DOHH2 (cell line): ENCODE measurements around the gene CNTNAP5.

Experiments used
- H3F3A ChIP-seq: fragments of 200-600 bp; sonication (generic), shearing (Covaris generic); 2 replicates; pipeline ENCODE4 v1.6.0; 2016; ENCODE audit warnings: antibody characterized with exemption, mild to moderate bottlenecking; ENCODE audit not compliant: control insufficient read depth, insufficient read depth
- H3K27ac ChIP-seq: fragments of 200-600 bp; sonication (generic); 2 replicates; pipeline ENCODE4 v1.5.1; 2014; ENCODE audit warnings: low read depth, mild to moderate bottlenecking, low read length, moderate library complexity
- H3K27me3 ChIP-seq: fragments of 200-600 bp; sonication (generic); 2 replicates; pipeline ENCODE4 v1.6.1; 2014; ENCODE audit warnings: mild to moderate bottlenecking, low read length, mixed read lengths; ENCODE audit not compliant: control insufficient read depth
- H3K36me3 ChIP-seq: fragments of 200-600 bp; sonication (generic); 2 replicates; pipeline ENCODE4 v1.6.1; 2014; ENCODE audit warnings: mild to moderate bottlenecking, low read length, moderate library complexity, mixed read lengths; ENCODE audit not compliant: control insufficient read depth
- H3K4me1 ChIP-seq: fragments of 200-600 bp; sonication (generic); 2 replicates; pipeline ENCODE4 v1.6.1; 2014; ENCODE audit warnings: mild to moderate bottlenecking, low read length, mixed read lengths; ENCODE audit not compliant: control insufficient read depth
- H3K4me2 ChIP-seq: fragments of 200-600 bp; sonication (generic); 2 replicates; pipeline ENCODE4 v1.6.0; 2014; ENCODE audit warnings: mild to moderate bottlenecking, low read length, moderate library complexity
- H3K4me3 ChIP-seq: fragments of 200-600 bp; sonication (generic); 2 replicates; pipeline ENCODE4 v1.5.1; 2014; ENCODE audit warnings: mild to moderate bottlenecking, low read length, mixed read lengths
- H3K79me2 ChIP-seq: fragments of 200-600 bp; sonication (generic); 2 replicates; pipeline ENCODE4 v1.6.1; 2014; ENCODE audit warnings: mild to moderate bottlenecking, low read length, mixed read lengths; ENCODE audit not compliant: control insufficient read depth
- H3K9me2 ChIP-seq: fragments of 200-600 bp; sonication (generic); replicated peaks from 2 replicates; pipeline ENCODE4 v1.6.1; 2014; ENCODE audit warnings: mild to moderate bottlenecking, low read length, mixed read lengths; ENCODE audit not compliant: control insufficient read depth
- H3K9me3 ChIP-seq: fragments of 200-600 bp; sonication (generic); 2 replicates; pipeline ENCODE4 v1.6.1; 2014; ENCODE audit warnings: antibody characterized with exemption, low read length, mixed read lengths; ENCODE audit not compliant: control insufficient read depth, insufficient read depth
- H4K20me1 ChIP-seq: fragments of 200-600 bp; sonication (generic); 2 replicates; pipeline ENCODE4 v1.6.0; 2014; ENCODE audit warnings: low read depth, mild to moderate bottlenecking, antibody characterized with exemption, low read length, moderate library complexity; ENCODE audit not compliant: control insufficient read depth, insufficient read depth
- CTCF ChIP-seq: fragments of 200-600 bp; sonication (generic); IDR thresholded peaks from one replicate; pipeline ENCODE4 v1.5.1; 2014; ENCODE audit warnings: antibody characterized with exemption, mild to moderate bottlenecking, low read depth, low read length; ENCODE audit not compliant: poor library complexity, severe bottlenecking
- EZH2phosphoT487 ChIP-seq: fragments of 200-600 bp; sonication (generic); IDR thresholded peaks from 2 replicates; pipeline ENCODE4 v1.6.1; 2017; ENCODE audit warnings: borderline replicate concordance, mild to moderate bottlenecking, antibody characterized with exemption, low read length, moderate library complexity, mixed read lengths

Gene CNTNAP5

GRCh38 chr2:124424074-124424473 lies 399.0 kb downstream of the CNTNAP5 start:
- Histone ChIP-seq H3K9me3 (no peaks in the 10 kb centered on the region), H3F3A (no peaks in the 10 kb centered on the region), H4K20me1 (no peaks in the 10 kb centered on the region), H3K4me2 (no peak overlapping the region), H3K27me3 (no peaks in the 10 kb centered on the region), H3K4me3 (no peak overlapping the region), H3K36me3 (no peaks in the 10 kb centered on the region), H3K79me2 (no peaks in the 10 kb centered on the region), H3K27ac (no peak overlapping the region), H3K4me1 (no peaks in the 10 kb centered on the region), H3K9me2 (no peaks in the 10 kb centered on the region)
- no peak for TF ChIP-seq CTCF
- TF ChIP-seq EZH2phosphoT487: no peak

- H3K36me3 ChIP-seq: no peaks in the 10 kb centered on the region
- H3K27ac ChIP-seq: no peak overlapping the region
- H3K4me3 ChIP-seq: no peak overlapping the region
- no peaks in the 10 kb centered on the region for H3K27me3 ChIP-seq
- TF ChIP-seq EZH2phosphoT487: no peak
- no peak for TF ChIP-seq CTCF
- H3K9me3 ChIP-seq: no peaks in the 10 kb centered on the region
- H3K9me2 ChIP-seq: no peaks in the 10 kb centered on the region
- no peak overlapping the region for H3K4me2 ChIP-seq
- H3K79me2 ChIP-seq: no peaks in the 10 kb centered on the region
- no peaks in the 10 kb centered on the region for H4K20me1 ChIP-seq
- no peaks in the 10 kb centered on the region for H3F3A ChIP-seq
- no peaks in the 10 kb centered on the region for H3K4me1 ChIP-seq
Observed at GRCh38 chr2:124426122-124426521, 401.0 kb downstream of the CNTNAP5 start.

- no peaks in the 10 kb centered on the region for H3K9me3 ChIP-seq
- H3K9me2 ChIP-seq: no peaks in the 10 kb centered on the region
- no peaks in the 10 kb centered on the region for H4K20me1 ChIP-seq
- no peaks in the 10 kb centered on the region for H3F3A ChIP-seq
- no peaks in the 10 kb centered on the region for H3K27me3 ChIP-seq
- TF ChIP-seq EZH2phosphoT487 (no peak), CTCF (no peak)
- no peak overlapping the region for H3K27ac ChIP-seq
- no peaks in the 10 kb centered on the region for H3K36me3 ChIP-seq
- no peak overlapping the region for H3K4me3 ChIP-seq
- H3K4me1 ChIP-seq: no peaks in the 10 kb centered on the region
- H3K79me2 ChIP-seq: no peaks in the 10 kb centered on the region
- H3K4me2 ChIP-seq: no peak overlapping the region
Observed at GRCh38 chr2:124426625-124427024, 401.5 kb downstream of the CNTNAP5 start.

GRCh38 chr2:124437811-124438210 lies 412.7 kb downstream of the CNTNAP5 start:
- H3K9me3 ChIP-seq: no peaks in the 10 kb centered on the region
- no peaks in the 10 kb centered on the region; the same call in 1 of the 2 replicates for H3K9me2 ChIP-seq
- TF ChIP-seq CTCF: no peak
- H3K79me2 ChIP-seq: no peaks in the 10 kb centered on the region
- H3K27me3 ChIP-seq: no peaks in the 10 kb centered on the region
- no peak overlapping the region for H3K4me3 ChIP-seq
- H3F3A ChIP-seq: no peaks in the 10 kb centered on the region
- no peak overlapping the region for H3K4me2 ChIP-seq
- no peaks in the 10 kb centered on the region for H3K4me1 ChIP-seq
- H3K27ac ChIP-seq: no peak overlapping the region
- no peaks in the 10 kb centered on the region for H4K20me1 ChIP-seq
- no peaks in the 10 kb centered on the region for H3K36me3 ChIP-seq
